Prostate gland (tissue), 2 donors: Measurements from ENCODE around the gene MS4A12. TPM values are rescaled to one million over a fixed set of nuclear protein-coding genes. Genes with fewer than 3 reads are reported as not detected.

ENCODE experiments used
- DNase-seq: peaks from one replicate; pipeline ENCODE4 v3.0.0-alpha.2; 2019; ENCODE audit warnings: low spot score
- H3K27ac ChIP-seq, 2 donors: fragments of 200-600 bp; sonication (generic); 2 replicates each; pipeline ENCODE4 v1.5.1; 2017 to 2019
- H3K27me3 ChIP-seq: fragments of 200-600 bp; sonication (generic); replicated peaks from 2 replicates; pipeline ENCODE4 v1.5.1; 2019; ENCODE audit not compliant: insufficient read depth
- H3K36me3 ChIP-seq, 2 donors: fragments of 200-600 bp; sonication (generic); 1 replicate in 1 of 2; 2 replicates in 1 of 2; pipeline versions ENCODE4 v1.5.1 to v1.8.1; 2017 to 2019
- H3K4me1 ChIP-seq: fragments of 200-600 bp; sonication (generic); replicated peaks from 2 replicates; pipeline ENCODE4 v1.5.1; 2019
- H3K4me3 ChIP-seq, 2 donors: fragments of 200-600 bp; sonication (generic); 2 replicates each; pipeline ENCODE4 v1.5.1; 2017 to 2019
- H3K9me3 ChIP-seq: fragments of 200-600 bp; sonication (generic); 2 replicates; pipeline ENCODE4 v1.5.1; 2017
- POLR2A ChIP-seq: fragments of 450-650 bp; IDR thresholded peaks from one replicate; pipeline ENCODE4 v1.6.1; 2016; ENCODE audit warnings: antibody characterized with exemption, mild to moderate bottlenecking
- POLR2AphosphoS5 ChIP-seq: sonication (generic); formaldehyde crosslinking; IDR thresholded peaks from one replicate; pipeline ENCODE4 v1.6.1; 2017; ENCODE audit warnings: antibody characterized with exemption
- WGBS: methylation state at CpG from one replicate; pipeline ENCODE4 v1.1.5; 2018; 5-methylcytosine and 5-hydroxymethylcytosine counted together
- intact Hi-C: fragments of 100-400 bp; cut with DNase I; formaldehyde crosslinking; loops from one replicate; pipeline ENCODE4 v1.14.2; 2022
- total RNA-seq, 2 donors: library from RNA; depleted of rRNA; stranded (reverse); fragments of >200 nt; gene quantifications; one replicate each; pipeline ENCODE4 v1.1.0, GENCODE V29; 2016
- TF ChIP-seq, protein P1 (sequence below), 4 experiments: fragments of 200-600 bp in 2 of 4; fragments of 450-650 bp in 2 of 4; sonication (generic) in 2 of 4; IDR thresholded peaks; 1 replicate in 3 of 4; 2 replicates in 1 of 4; pipeline ENCODE4 v1.5.1; 2016 to 2019; ENCODE audit warnings: antibody characterized with exemption in 4 of 4, mild to moderate bottlenecking in 2 of 4, moderate library complexity in 2 of 4

The MS4A12 gene
- total RNA-seq, 2 donors from 2014 or later, result not detected

DNA sequence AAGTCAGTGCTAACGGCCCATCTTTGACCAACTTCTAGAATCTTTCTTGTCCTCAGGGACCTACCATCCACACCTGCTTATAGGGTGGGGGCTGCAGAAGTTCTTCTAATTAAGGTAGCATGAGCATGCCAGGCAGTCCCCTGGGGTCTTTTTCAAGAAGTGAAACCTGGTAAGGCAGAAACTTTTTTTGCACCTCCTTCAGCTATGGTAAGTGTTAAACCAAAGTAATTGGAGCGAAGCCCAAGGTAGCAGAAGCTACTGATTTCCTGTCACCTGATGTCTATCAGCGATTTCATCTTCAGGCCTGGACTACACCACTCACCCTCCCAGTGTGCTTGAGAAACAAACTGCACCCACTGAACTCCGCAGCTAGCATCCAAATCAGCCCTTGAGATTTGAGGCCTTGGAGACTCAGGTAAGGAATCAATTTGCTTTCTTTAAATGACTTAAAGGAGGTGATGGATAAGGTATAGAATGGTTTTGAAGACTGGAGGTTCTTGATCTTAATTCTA is 37.0 kb upstream of the MS4A12 start, which contains the start of gene MS4A1:
Gene MS4A1, plus strand, starts transcription at position 317 of the 512 bp plus-strand sequence. CDS start 6,528 bp downstream, outside the sequence.
- Histone ChIP-seq H3K9me3 (no peaks in the 10 kb centered on the region), H3K4me1 (no peaks in the 10 kb centered on the region), H3K36me3 (no peaks in the 10 kb centered on the region), H3K27ac (no peak within 1 kb of the TSS), H3K27me3 (no peaks in the 10 kb centered on the region), H3K4me3 (no peak within 1 kb of the TSS)
- WGBS, result 77% methylated on average over 4 of the region's 4 CpGs
- TF ChIP-seq, protein P1, sequence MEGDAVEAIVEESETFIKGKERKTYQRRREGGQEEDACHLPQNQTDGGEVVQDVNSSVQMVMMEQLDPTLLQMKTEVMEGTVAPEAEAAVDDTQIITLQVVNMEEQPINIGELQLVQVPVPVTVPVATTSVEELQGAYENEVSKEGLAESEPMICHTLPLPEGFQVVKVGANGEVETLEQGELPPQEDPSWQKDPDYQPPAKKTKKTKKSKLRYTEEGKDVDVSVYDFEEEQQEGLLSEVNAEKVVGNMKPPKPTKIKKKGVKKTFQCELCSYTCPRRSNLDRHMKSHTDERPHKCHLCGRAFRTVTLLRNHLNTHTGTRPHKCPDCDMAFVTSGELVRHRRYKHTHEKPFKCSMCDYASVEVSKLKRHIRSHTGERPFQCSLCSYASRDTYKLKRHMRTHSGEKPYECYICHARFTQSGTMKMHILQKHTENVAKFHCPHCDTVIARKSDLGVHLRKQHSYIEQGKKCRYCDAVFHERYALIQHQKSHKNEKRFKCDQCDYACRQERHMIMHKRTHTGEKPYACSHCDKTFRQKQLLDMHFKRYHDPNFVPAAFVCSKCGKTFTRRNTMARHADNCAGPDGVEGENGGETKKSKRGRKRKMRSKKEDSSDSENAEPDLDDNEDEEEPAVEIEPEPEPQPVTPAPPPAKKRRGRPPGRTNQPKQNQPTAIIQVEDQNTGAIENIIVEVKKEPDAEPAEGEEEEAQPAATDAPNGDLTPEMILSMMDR (IDR thresholded peaks at IDR 0.05), result no peak
- TF ChIP-seq POLR2A, result no peak
- TF ChIP-seq POLR2AphosphoS5, result no peak
- DNase-seq, result no peak
- intact Hi-C loops, result no loop called here

DNA sequence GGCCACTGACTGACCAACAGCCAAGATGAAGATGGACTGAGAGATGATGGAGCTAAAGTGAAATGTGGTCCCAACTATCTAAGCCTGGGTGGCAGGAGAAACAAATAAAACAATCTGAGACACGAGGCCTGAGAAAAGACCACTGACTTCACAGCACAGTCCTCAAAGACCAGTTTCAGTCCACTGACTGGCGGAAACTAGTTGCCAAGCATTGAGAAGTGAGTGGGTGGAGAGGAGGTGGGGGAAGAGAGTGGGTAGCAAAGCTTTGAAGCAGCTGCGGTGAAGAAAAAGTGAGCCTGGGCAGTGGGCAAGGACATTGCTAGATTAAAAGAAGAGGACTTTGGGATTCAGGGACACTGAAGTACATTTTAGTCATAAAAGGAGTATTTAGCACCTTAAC is 35.0 kb upstream of the MS4A12 start:
- intact Hi-C loops, result no loop called here
- Histone ChIP-seq H3K4me3 (no peak overlapping the region), H3K36me3 (no peaks in the 10 kb centered on the region), H3K4me1 (no peaks in the 10 kb centered on the region), H3K9me3 (no peaks in the 10 kb centered on the region), H3K27me3 (no peaks in the 10 kb centered on the region), H3K27ac (no peak overlapping the region)
- no peak for DNase-seq
- 66% methylated on average over 3 of the region's 3 CpGs for WGBS
- TF ChIP-seq POLR2A, result no peak
- no peak for TF ChIP-seq POLR2AphosphoS5
- TF ChIP-seq, protein P1 (IDR thresholded peaks at IDR 0.05), result no peak

DNA sequence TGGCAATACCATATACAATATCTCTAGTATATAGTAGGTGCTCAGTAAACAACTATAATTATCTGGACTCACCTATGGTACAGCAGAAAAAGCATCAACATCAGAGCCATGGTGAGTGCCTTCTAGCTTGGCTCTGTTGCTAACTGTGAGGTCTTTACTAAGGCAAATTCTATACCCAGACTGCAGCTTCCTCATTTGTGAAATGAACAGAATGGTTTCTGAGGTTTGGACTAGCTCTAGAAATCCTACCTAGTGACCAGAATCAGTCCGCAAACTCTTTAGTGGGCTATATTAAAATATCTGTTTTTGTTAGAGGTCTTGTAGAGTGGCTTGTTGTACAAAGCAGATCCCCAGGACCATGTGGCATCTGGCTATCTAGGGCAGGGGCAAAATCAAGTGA is 33.2 kb upstream of the MS4A12 start:
- no peaks in the 10 kb centered on the region for H3K36me3 ChIP-seq
- no peaks in the 10 kb centered on the region for H3K9me3 ChIP-seq
- H3K4me1 ChIP-seq, result no peaks in the 10 kb centered on the region
- H3K27me3 ChIP-seq, result no peaks in the 10 kb centered on the region
- intact Hi-C loops, result no loop called here
- TF ChIP-seq, protein P1 (IDR thresholded peaks at IDR 0.05), result no peak
- TF ChIP-seq POLR2AphosphoS5 (no peak), POLR2A (no peak)
- H3K27ac ChIP-seq, result no peak overlapping the region
- no peak overlapping the region for H3K4me3 ChIP-seq
- DNase-seq, result no peak
- whole genome bisulfite sequencing, result 88% methylated on average over 1 of the region's 1 CpG

DNA sequence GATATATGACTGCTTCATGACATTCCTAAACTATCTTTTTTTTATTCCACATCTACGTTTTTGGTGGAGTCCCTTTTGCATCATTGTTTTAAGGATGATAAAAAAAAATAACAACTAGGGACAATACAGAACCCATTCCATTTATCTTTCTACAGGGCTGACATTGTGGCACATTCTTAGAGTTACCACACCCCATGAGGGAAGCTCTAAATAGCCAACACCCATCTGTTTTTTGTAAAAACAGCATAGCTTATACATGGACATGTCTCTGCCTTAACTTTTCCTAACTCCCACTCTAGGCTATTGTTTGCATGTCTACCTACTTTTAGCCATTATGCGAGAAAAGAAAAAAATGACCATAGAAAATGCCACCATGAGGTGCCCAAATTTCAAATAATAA is 23.7 kb upstream of the MS4A12 start:
- Histone ChIP-seq H3K36me3 (no peaks in the 10 kb centered on the region), H3K4me3 (no peak overlapping the region), H3K27me3 (no peaks in the 10 kb centered on the region), H3K4me1 (no peaks in the 10 kb centered on the region), H3K27ac (no peak overlapping the region), H3K9me3 (no peaks in the 10 kb centered on the region)
- no peak for DNase-seq
- intact Hi-C loops, result no loop called here
- 70% methylated on average over 2 of the region's 2 CpGs for WGBS
- no peak for TF ChIP-seq POLR2AphosphoS5
- TF ChIP-seq, protein P1 (IDR thresholded peaks at IDR 0.05), result no peak
- no peak for TF ChIP-seq POLR2A

DNA sequence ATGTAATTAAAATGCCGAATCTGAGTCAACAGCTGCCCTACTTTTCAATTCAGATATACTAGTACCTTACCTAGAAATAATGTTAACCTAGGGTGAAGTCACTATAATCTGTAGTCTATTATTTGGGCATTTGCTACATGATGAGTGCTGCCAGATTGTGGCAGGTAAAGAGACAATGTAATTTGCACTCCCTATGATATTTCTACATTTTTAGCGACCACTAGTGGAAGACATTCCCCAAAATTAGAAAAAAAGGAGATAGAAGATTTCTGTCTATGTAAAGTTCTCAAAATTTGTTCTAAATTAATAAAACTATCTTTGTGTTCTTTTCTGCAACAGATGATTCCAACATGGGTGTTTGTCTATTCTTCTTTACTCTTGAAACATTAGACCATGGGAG is 22.9 kb upstream of the MS4A12 start:
- TF ChIP-seq POLR2AphosphoS5 (no peak), POLR2A (no peak)
- TF ChIP-seq, protein P1 (IDR thresholded peaks at IDR 0.05), result no peak
- H3K9me3 ChIP-seq, result no peaks in the 10 kb centered on the region
- WGBS, result 76% methylated on average over 2 of the region's 2 CpGs
- no peaks in the 10 kb centered on the region for H3K4me1 ChIP-seq
- intact Hi-C loops, result no loop called here
- no peak for DNase-seq
- no peaks in the 10 kb centered on the region for H3K27me3 ChIP-seq
- H3K27ac ChIP-seq, result no peak overlapping the region
- no peak overlapping the region for H3K4me3 ChIP-seq
- no peaks in the 10 kb centered on the region for H3K36me3 ChIP-seq
